AG20443 (cell line): ENCODE measurements around the gene PPP2CA.
"Not testable (repeated sequence)": the region's sequence is repeated elsewhere in the genome, so short reads cannot be mapped to it uniquely, and the experiment has no call there.

Experiments
- DNase-seq: peaks from one replicate; pipeline ENCODE4 v3.0.0; 2012; ENCODE audit warnings: low spot score, mixed read lengths

Gene PPP2CA

GRCh38 chr5:134189031-134189430, 36.8 kb downstream of the PPP2CA start:
- DNase-seq, result no peak

- DNase-seq, result no peak
Observed at GRCh38 chr5:134188092-134188491, 37.8 kb downstream of the PPP2CA start.

- DNase-seq, result peak; percentile 88
Observed at GRCh38 chr5:134184155-134185135, 41.4 kb downstream of the PPP2CA start.

- DNase-seq, result no peak
Observed at GRCh38 chr5:134183481-134183880, 42.4 kb downstream of the PPP2CA start.

GRCh38 chr5:134178096-134178419, 47.8 kb downstream of the PPP2CA start:
- no peak for DNase-seq

- no peak for DNase-seq
Observed at GRCh38 chr5:134177369-134178095, 48.3 kb downstream of the PPP2CA start.

GRCh38 chr5:134176511-134177368, 49.1 kb downstream of the PPP2CA start, which contains the start of gene SKP1:
SKP1 (minus strand) TSS chr5:134176950; CDS start chr5:134174022, 2,928 bp downstream.
- peak; percentile 97 for DNase-seq

GRCh38 chr5:134175921-134176510, 49.9 kb downstream of the PPP2CA start:
- peak; percentile 56 for DNase-seq

- peak; percentile 19 for DNase-seq
Observed at GRCh38 chr5:134174841-134175839, 50.7 kb downstream of the PPP2CA start.

GRCh38 chr5:134171972-134172371, 53.9 kb downstream of the PPP2CA start:
- DNase-seq, result no peak

GRCh38 chr5:134162592-134162991, 63.3 kb downstream of the PPP2CA start:
- DNase-seq, result no peak

- DNase-seq, result no peak
Observed at GRCh38 chr5:134161513-134162395, 64.1 kb downstream of the PPP2CA start.

GRCh38 chr5:134153657-134154056, 72.2 kb downstream of the PPP2CA start:
- DNase-seq, result no peak

GRCh38 chr5:134153241-134153640, 72.6 kb downstream of the PPP2CA start:
- DNase-seq, result no peak

- not testable (repeated sequence) for DNase-seq
Observed at GRCh38 chr5:134152173-134152832, 73.6 kb downstream of the PPP2CA start.

GRCh38 chr5:134151723-134152122, 74.2 kb downstream of the PPP2CA start:
- no peak for DNase-seq

GRCh38 chr5:134149571-134150303, 76.1 kb downstream of the PPP2CA start:
- DNase-seq, result no peak

GRCh38 chr5:134148986-134149539, 76.8 kb downstream of the PPP2CA start:
- no peak for DNase-seq
